GM12872 (cell line): ENCODE data around the gene PSME3IP1.

Source experiments
- CTCF ChIP-seq: IDR thresholded peaks from 3 replicates; pipeline ENCODE4 v1.5.1; 2011; ENCODE audit warnings: low read depth, mild to moderate bottlenecking, low read length, moderate library complexity; ENCODE audit not compliant: insufficient read depth

PSME3IP1 gene, protein sequence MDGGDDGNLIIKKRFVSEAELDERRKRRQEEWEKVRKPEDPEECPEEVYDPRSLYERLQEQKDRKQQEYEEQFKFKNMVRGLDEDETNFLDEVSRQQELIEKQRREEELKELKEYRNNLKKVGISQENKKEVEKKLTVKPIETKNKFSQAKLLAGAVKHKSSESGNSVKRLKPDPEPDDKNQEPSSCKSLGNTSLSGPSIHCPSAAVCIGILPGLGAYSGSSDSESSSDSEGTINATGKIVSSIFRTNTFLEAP

GRCh38 chr16:57185945-57186871 lies at the start of gene PSME3IP1, which contains the start of gene RSPRY1:
PSME3IP1 (minus strand) TSS chr16:57186039; CDS start chr16:57173854, 12,185 bp downstream.
RSPRY1 (plus strand) TSS chr16:57186329; CDS start chr16:57204659, 18,330 bp downstream.
- TF ChIP-seq CTCF = no peak

GRCh38 chr16:57235128-57236021 lies 49.5 kb upstream of the PSME3IP1 start:
- TF ChIP-seq CTCF = no peak

- no peak for TF ChIP-seq CTCF
These were observed 48.9 kb upstream of the PSME3IP1 start for GRCh38 chr16:57234707-57235092.

GRCh38 chr16:57233944-57234706 lies 48.3 kb upstream of the PSME3IP1 start:
- TF ChIP-seq CTCF = no peak

GRCh38 chr16:57231821-57232350 lies 46.0 kb upstream of the PSME3IP1 start:
- TF ChIP-seq CTCF = no peak

GRCh38 chr16:57229079-57229478 lies 43.2 kb upstream of the PSME3IP1 start:
- no peak for TF ChIP-seq CTCF
